ENCODE results near the gene TMEM116. TPM values are rescaled to one million over a fixed set of nuclear protein-coding genes. Genes with fewer than 3 reads are reported as not detected.

Gene TMEM116
- total and polyA plus RNA-seq, 2 of the 4 experiments (the other 2 are of a cell fraction), result 5.5 to 8.4 TPM

- H3K9me3 ChIP-seq (ENCODE audit: control insufficient read depth, insufficient read depth, low read length), result no peaks in the 10 kb centered on the region
- ChIA-PET CTCF (no interaction called here), POLR2A (ENCODE audit: unreplicated experiment) (no interaction called here)
- H2BK5ac ChIP-seq (ENCODE audit: low read depth, low read length, poor library complexity, severe bottlenecking), result no peak overlapping the region
- no peak overlapping the region for H4K91ac ChIP-seq (ENCODE audit: insufficient read depth, low read depth, low read length)
- no peak overlapping the region for H3K14ac ChIP-seq (replicated peaks; ENCODE audit: low read depth, low read length)
- no peak overlapping the region for H2BK120ac ChIP-seq (ENCODE audit: low read depth, low read length)
- H2AFZ ChIP-seq (replicated peaks; ENCODE audit: low read length, poor library complexity), result no peak overlapping the region
- H2BK15ac ChIP-seq (ENCODE audit: low read depth, low read length), result no peak overlapping the region
- no peaks in the 10 kb centered on the region for H3K9me1 ChIP-seq (ENCODE audit: insufficient read depth, low read length)
- intact Hi-C loops (cut with micrococcal nuclease) (no loop called here), in situ Hi-C loops (cut with MboI; ENCODE audit: low sequenced_read_pairs) (no loop called here), dilution Hi-C loops (cut with HindIII; ENCODE audit: low sequenced_read_pairs, unreplicated experiment) (no loop called here)
- no peak overlapping the region for H3K23ac ChIP-seq (ENCODE audit: low read depth, low read length)
- H2BK20ac ChIP-seq (ENCODE audit: low read depth, low read length), result no peak overlapping the region
- no peaks in the 10 kb centered on the region for H3K27me3 ChIP-seq (ENCODE audit: control insufficient read depth, insufficient read depth, low read length)
- no peak for ATAC-seq (ENCODE audit: low read depth)
- BruUV-seq (replicated peaks), result no TSS peak
- DNase-seq, result no peak
- H3K4me1 ChIP-seq (ENCODE audit: control insufficient read depth, insufficient read depth, low read length), result peaks cover 2% of the 10 kb centered on the region; the same call in 1 of the 2 replicates
- H4K20me1 ChIP-seq (ENCODE audit: insufficient read depth, low read length), result no peaks in the 10 kb centered on the region
- no peak overlapping the region for H3K27ac ChIP-seq (ENCODE audit: insufficient read depth, low read length)
- no CpG with 5 or more reads among the region's 1 CpG for WGBS, 2 experiments (ENCODE audit: extremely low coverage in 2 of 2, insufficient read length in 1 of 2)
- H2AK5ac ChIP-seq (ENCODE audit: low read depth, low read length), result no peak overlapping the region
- H3K56ac ChIP-seq (ENCODE audit: extremely low read depth, insufficient read depth, low read length), result no peak overlapping the region
- H3K4me2 ChIP-seq (ENCODE audit: low read depth, low read length), result no peak overlapping the region
- no peaks in the 10 kb centered on the region for H3K36me3 ChIP-seq (ENCODE audit: control insufficient read depth, insufficient read depth, low read length)
- H2AK9ac ChIP-seq (replicated peaks; ENCODE audit: low read depth, low read length, poor library complexity), result no peak overlapping the region
- no peak overlapping the region for H3K4ac ChIP-seq (ENCODE audit: low read depth, low read length)
- H3K4me3 ChIP-seq (ENCODE audit: insufficient read depth, low read depth, low read length), result no peak overlapping the region
- no peaks in the 10 kb centered on the region for H3K79me1 ChIP-seq (ENCODE audit: low read depth in 1 of 2, low read length in 2 of 2)
- TF ChIP-seq MAZ (IDR thresholded peaks at IDR 0.05; ENCODE audit: borderline replicate concordance, low read depth, low read length), result no peak
- TF ChIP-seq MAFK (IDR thresholded peaks at IDR 0.05; ENCODE audit: low read depth, low read length), result no peak
- TF ChIP-seq CTCF (conservative IDR thresholded peaks at IDR 0.05; ENCODE audit: low read depth, low read length), result no peak
- TF ChIP-seq POLR2A (IDR thresholded peaks at IDR 0.05; ENCODE audit: low read depth, low read length), result no peak
- TF ChIP-seq RFX5 (IDR thresholded peaks at IDR 0.05; ENCODE audit: low read depth, low read length), result no peak
- no peak for TF ChIP-seq CEBPB (IDR thresholded peaks at IDR 0.05; ENCODE audit: low read depth, low read length)
- TF ChIP-seq FOS (IDR thresholded peaks at IDR 0.05; ENCODE audit: low read depth, low read length), result no peak
- no peak for TF ChIP-seq RAD21 (IDR thresholded peaks at IDR 0.05; ENCODE audit: low read length)
- no peak for TF ChIP-seq RCOR1 (IDR thresholded peaks at IDR 0.05; ENCODE audit: insufficient replicate concordance, low read length)
- TF ChIP-seq CHD1 (IDR thresholded peaks at IDR 0.05; ENCODE audit: low read depth, low read length), result no peak
- TF ChIP-seq NFE2L2 (IDR thresholded peaks at IDR 0.05; ENCODE audit: low read depth, low read length), result no peak
- no peak for TF ChIP-seq USF2 (IDR thresholded peaks at IDR 0.05; ENCODE audit: low read depth, low read length)
- TF ChIP-seq SMC3 (IDR thresholded peaks at IDR 0.05; ENCODE audit: low read depth, low read length), result no peak
- no peak overlapping the region for H3K18ac ChIP-seq (ENCODE audit: low read depth, low read length)
- H4K5ac ChIP-seq (ENCODE audit: low read depth, low read length), result no peak overlapping the region
- no peak overlapping the region for H4K8ac ChIP-seq (ENCODE audit: low read depth in 2 of 2, low read length in 2 of 2)
- no peak overlapping the region for H3K9ac ChIP-seq (ENCODE audit: low read depth, low read length)
These were observed 17.0 kb downstream of the TMEM116 start for GRCh38 chr12:111995782-111996480.
